HepG2 (cell line): ENCODE data around the gene SLC35E4. TPM values are rescaled to one million over a fixed set of nuclear protein-coding genes. Genes with fewer than 3 reads are reported as not detected.

Experiments
- ATAC-seq: fragments of 200-7000 bp; cut with Tn5 transposase; 3 replicates; pipeline ENCODE4 v1.9.1; 2020; ENCODE audit warnings: mild to moderate bottlenecking, moderate library complexity
- BruUV-seq: library from RNA; stranded (reverse); fragments of 400-500 nt; replicated peaks from 2 replicates; lab custom pipeline; 2021; lab: Mats Ljungman, UMichigan
- CTCF ChIA-PET: fragments of 300-600 bp; formaldehyde crosslinking; extraction: SDS; loops from one replicate; lab custom pipeline; 2021; ENCODE audit warnings: low total read pairs, inconsistent platforms, low intra/inter-chr PET ratio; lab: Yijun Ruan, JAX
- POLR2A ChIA-PET: fragments of 350-600 bp; sonication (Branson Sonifier 250); formaldehyde crosslinking; loops from one replicate; lab custom pipeline; 2020; ENCODE audit warnings: antibody characterized with exemption, inconsistent platforms; lab: Yijun Ruan, JAX
- DNase-seq: peaks from one replicate; pipeline ENCODE4 v3.0.0-alpha.2; 2015; ENCODE audit warnings: low spot score
- FAIRE-seq: peaks from 3 replicates; lab custom pipeline; 2011; peaks lifted over from hg19 to GRCh38; lab: Jason Lieb, UNC
- H2AFZ ChIP-seq: one replicate; pipeline ENCODE4 v1.6.1; 2011; ENCODE audit warnings: low read length, inconsistent platforms
- H3K27ac ChIP-seq: fragments of 300-600 bp; 3 replicates; pipeline ENCODE4 v1.8.0; 2011; ENCODE audit warnings: mixed run types, mild to moderate bottlenecking, mixed read lengths, low read length, inconsistent platforms; ENCODE audit not compliant: insufficient read depth; ENCODE audit errors: extremely low read length
- H3K27me3 ChIP-seq, 2 experiments: fragments of 200-600 bp in 1 of 2; 2 replicates in 1 of 2; 3 replicates in 1 of 2; pipeline versions ENCODE4 v1.6.0 to v1.8.0; 2011; ENCODE audit warnings: low read length in 2 of 2, mild to moderate bottlenecking in 2 of 2, moderate library complexity in 2 of 2, inconsistent platforms in 1 of 2; ENCODE audit not compliant: insufficient read depth in 2 of 2, control insufficient read depth in 1 of 2
- H3K36me3 ChIP-seq, 2 experiments: fragments of 200-600 bp in 1 of 2; replicated peaks in 1 of 2; 2 replicates in 1 of 2; 3 replicates in 1 of 2; pipeline versions ENCODE4 v1.5.1 to v1.8.0; 2011; ENCODE audit warnings: low read length in 2 of 2, inconsistent platforms in 1 of 2; ENCODE audit not compliant: insufficient read depth in 2 of 2, control insufficient read depth in 1 of 2
- H3K4me1 ChIP-seq: 2 replicates; pipeline ENCODE4 v1.5.1; 2012; ENCODE audit warnings: low read length, inconsistent platforms; ENCODE audit not compliant: insufficient read depth
- H3K4me2 ChIP-seq: 2 replicates; pipeline ENCODE4 v1.6.0; 2011; ENCODE audit warnings: low read depth, low read length, inconsistent platforms
- H3K4me3 ChIP-seq, 3 experiments: fragments of 200-600 bp in 1 of 3; sonication (generic), shearing (Covaris generic) in 1 of 3; replicated peaks in 1 of 3; 2 replicates each; pipeline ENCODE4 v1.5.1; 2011 to 2016; ENCODE audit warnings: low read length in 3 of 3, inconsistent platforms in 2 of 3, low read depth in 2 of 3, mild to moderate bottlenecking in 2 of 3, control low read depth in 1 of 3, mixed read lengths in 1 of 3; ENCODE audit not compliant: insufficient read depth in 1 of 3
- H3K79me2 ChIP-seq: one replicate; pipeline ENCODE4 v1.6.1; 2011; ENCODE audit warnings: low read length, inconsistent platforms; ENCODE audit not compliant: insufficient read depth
- H3K9ac ChIP-seq: 2 replicates; pipeline ENCODE4 v1.6.0; 2011; ENCODE audit warnings: mild to moderate bottlenecking, low read depth, low read length, inconsistent platforms; ENCODE audit not compliant: insufficient read depth
- H3K9me3 ChIP-seq: 2 replicates; pipeline ENCODE4 v1.5.1; 2012; ENCODE audit warnings: mild to moderate bottlenecking, low read length
- H4K20me1 ChIP-seq: 2 replicates; pipeline ENCODE4 v1.6.0; 2011; ENCODE audit warnings: inconsistent platforms, mild to moderate bottlenecking, low read length, moderate library complexity; ENCODE audit not compliant: insufficient read depth
- MAFF ChIP-seq: IDR thresholded peaks from 2 replicates; pipeline ENCODE4 v1.6.1; 2011; ENCODE audit warnings: low read depth, low read length, improper control_type of control experiment
- MAFK ChIP-seq, 2 experiments: IDR thresholded peaks in 1 of 2; conservative IDR thresholded peaks in 1 of 2; 2 replicates each; pipeline ENCODE4 v1.6.1; 2011; ENCODE audit warnings: improper control_type of control experiment in 2 of 2, low read length in 2 of 2
- RFX3 ChIP-seq: IDR thresholded peaks from 2 replicates; pipeline ENCODE4 v1.6.1; 2016; ENCODE audit warnings: missing biosample characterization, missing genetic modification reagents
- SMC3 ChIP-seq: IDR thresholded peaks from 2 replicates; pipeline ENCODE4 v1.6.1; 2011; ENCODE audit warnings: low read length, improper control_type of control experiment
- STAG1 ChIP-seq: sonication (generic); formaldehyde crosslinking; IDR thresholded peaks from 2 replicates; pipeline ENCODE4 v1.4.0; 2020; ENCODE audit warnings: missing genetic modification reagents
- WGBS: methylation state at CpG from one replicate; pipeline ENCODE4 v1.1.6; 2017; ENCODE audit warnings: low lambda C conversion rate; 5-methylcytosine and 5-hydroxymethylcytosine counted together
- in situ Hi-C: cut with HindIII; loops from 2 replicates; pipeline ENCODE4 v1.10.0; 2017; ENCODE audit warnings: low pct_unique_long_range_greater_than_20kb; ENCODE audit not compliant: extremely low pct_ligation_motif_present
- intact Hi-C: fragments of 100-400 bp; cut with micrococcal nuclease; formaldehyde crosslinking; loops from one replicate; pipeline ENCODE4 v1.10.0; 2022; ENCODE audit not compliant: unreplicated experiment
- polyA plus RNA-seq, 8 experiments: library from polyadenylated mRNA; depleted of rRNA in 3 of 8; stranded (reverse) in 7 of 8; unstranded in 1 of 8; fragments of >200 nt; fragmentation: Illumina TruSeq in 4 of 8; extraction: Trizol in 4 of 8; gene quantifications; 2 replicates each; pipeline versions ENCODE4 v1.2.1 to v1.2.3, GENCODE V29; 2011 to 2016; ENCODE audit warnings: low read depth in 4 of 8, missing spikeins in 1 of 8, mixed read lengths in 1 of 8; ENCODE audit not compliant: insufficient read depth in 1 of 8
- total RNA-seq, 5 experiments: library from RNA; depleted of rRNA; stranded (reverse); fragments of >200 nt; fragmentation: Illumina TruSeq; extraction: Trizol; gene quantifications; 2 replicates each; pipeline ENCODE4 v1.2.3, GENCODE V29; 2016; ENCODE audit warnings: low read depth in 1 of 5
- TF ChIP-seq, protein P1 (sequence below), 2 experiments: sonication (generic) in 1 of 2; formaldehyde crosslinking in 1 of 2; IDR thresholded peaks; 2 replicates each; pipeline versions ENCODE4 v1.4.0 to v1.6.1; 2016 to 2020; ENCODE audit warnings: borderline replicate concordance in 1 of 2, low read depth in 1 of 2, mild to moderate bottlenecking in 1 of 2, missing genetic modification reagents in 1 of 2
- TF ChIP-seq, protein P2 (sequence below): fragments of 450-650 bp; IDR thresholded peaks from 2 replicates; pipeline ENCODE4 v1.6.1; 2017; ENCODE audit warnings: mild to moderate bottlenecking
- TF ChIP-seq, protein P3 (sequence below): sonication (generic); formaldehyde crosslinking; IDR thresholded peaks from 2 replicates; pipeline ENCODE4 v1.8.0; 2022; ENCODE audit warnings: mild to moderate bottlenecking, missing genetic modification reagents, borderline replicate concordance
- TF ChIP-seq, protein P4 (sequence below): sonication (generic); formaldehyde crosslinking; IDR thresholded peaks from 2 replicates; pipeline ENCODE4 v1.5.0; 2020; ENCODE audit warnings: mild to moderate bottlenecking, missing genetic modification reagents, moderate library complexity

Gene SLC35E4
- total and polyA plus RNA-seq, 2 of the 13 experiments (the other 11 are each of a cell fraction or from before 2014, with no cell fraction given): 0.07 to 0.15 TPM

DNA sequence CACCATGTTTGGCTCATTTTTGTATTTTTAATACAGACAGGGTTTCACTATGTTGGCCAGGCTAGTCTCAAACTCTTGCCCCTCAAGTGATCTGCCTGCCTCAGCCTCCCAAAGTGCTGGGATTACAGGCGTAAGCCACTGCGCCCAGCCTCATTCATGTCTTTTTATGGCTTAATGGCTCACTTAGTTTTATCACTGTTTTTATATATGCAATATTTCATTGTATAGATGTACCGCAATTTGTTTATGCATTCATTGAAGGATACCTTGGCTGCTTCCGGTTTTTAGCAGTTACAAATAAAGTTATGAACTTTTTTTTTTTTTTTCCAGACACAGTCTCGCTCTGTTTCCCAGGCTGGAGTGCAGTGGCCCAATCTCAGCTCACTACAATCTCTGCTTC lies 34.1 kb upstream of the SLC35E4 start (continued):
- TF ChIP-seq, protein P1, sequence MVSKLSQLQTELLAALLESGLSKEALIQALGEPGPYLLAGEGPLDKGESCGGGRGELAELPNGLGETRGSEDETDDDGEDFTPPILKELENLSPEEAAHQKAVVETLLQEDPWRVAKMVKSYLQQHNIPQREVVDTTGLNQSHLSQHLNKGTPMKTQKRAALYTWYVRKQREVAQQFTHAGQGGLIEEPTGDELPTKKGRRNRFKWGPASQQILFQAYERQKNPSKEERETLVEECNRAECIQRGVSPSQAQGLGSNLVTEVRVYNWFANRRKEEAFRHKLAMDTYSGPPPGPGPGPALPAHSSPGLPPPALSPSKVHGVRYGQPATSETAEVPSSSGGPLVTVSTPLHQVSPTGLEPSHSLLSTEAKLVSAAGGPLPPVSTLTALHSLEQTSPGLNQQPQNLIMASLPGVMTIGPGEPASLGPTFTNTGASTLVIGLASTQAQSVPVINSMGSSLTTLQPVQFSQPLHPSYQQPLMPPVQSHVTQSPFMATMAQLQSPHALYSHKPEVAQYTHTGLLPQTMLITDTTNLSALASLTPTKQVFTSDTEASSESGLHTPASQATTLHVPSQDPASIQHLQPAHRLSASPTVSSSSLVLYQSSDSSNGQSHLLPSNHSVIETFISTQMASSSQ (IDR thresholded peaks at IDR 0.05; ENCODE audit: low read depth): no peak
- TF ChIP-seq, protein P1 (CRISPR knock-in tag; IDR thresholded peaks at IDR 0.05; ENCODE audit: borderline replicate concordance): no peak

DNA sequence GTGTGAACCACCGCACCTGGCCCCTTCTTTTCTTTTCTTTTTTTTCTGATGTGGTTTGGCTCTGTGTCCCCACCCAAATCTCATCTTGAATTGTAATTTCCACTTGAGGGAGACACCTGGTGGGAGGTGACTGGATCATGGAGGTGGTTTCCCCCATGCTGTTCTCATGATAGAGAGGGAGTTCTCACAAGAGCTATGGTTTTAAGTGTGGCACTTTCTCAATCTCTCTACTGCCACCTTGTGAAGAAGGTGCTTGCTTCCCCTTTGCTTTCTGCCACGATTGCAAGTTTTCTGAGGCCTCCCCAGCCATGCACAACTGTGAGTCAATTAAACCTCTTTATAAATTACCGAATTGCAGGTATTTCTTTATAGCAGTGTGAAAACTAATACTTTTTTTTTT lies 33.5 kb upstream of the SLC35E4 start:
- POLR2A ChIA-PET: interaction anchor here (0.6 kb wide), 1 partner anchor 1008 kb away, joined by 3 read pairs; no protein-coding TSS in a partner anchor

More for the DNA sequence above, 33.5 kb upstream of the SLC35E4 start:
- H3K4me3 ChIP-seq: no peak overlapping the region
- BruUV-seq: no TSS peak
- TF ChIP-seq SMC3 (peak; percentile 55; the same call in 1 of the 2 replicates), RFX3 (no peak), MAFF (peak; percentile 33; the same call in 1 of the 2 replicates), MAFK (conservative IDR thresholded peaks at IDR 0.05 in 1 of 2, IDR thresholded peaks at IDR 0.05 in 1 of 2; ENCODE audit: low read length in 2 of 2) (peak; percentile 16 to 33; a peak in 1 of 4 replicates), STAG1 (CRISPR knock-in tag) (peak; percentile 68)
- TF ChIP-seq, protein P2, sequence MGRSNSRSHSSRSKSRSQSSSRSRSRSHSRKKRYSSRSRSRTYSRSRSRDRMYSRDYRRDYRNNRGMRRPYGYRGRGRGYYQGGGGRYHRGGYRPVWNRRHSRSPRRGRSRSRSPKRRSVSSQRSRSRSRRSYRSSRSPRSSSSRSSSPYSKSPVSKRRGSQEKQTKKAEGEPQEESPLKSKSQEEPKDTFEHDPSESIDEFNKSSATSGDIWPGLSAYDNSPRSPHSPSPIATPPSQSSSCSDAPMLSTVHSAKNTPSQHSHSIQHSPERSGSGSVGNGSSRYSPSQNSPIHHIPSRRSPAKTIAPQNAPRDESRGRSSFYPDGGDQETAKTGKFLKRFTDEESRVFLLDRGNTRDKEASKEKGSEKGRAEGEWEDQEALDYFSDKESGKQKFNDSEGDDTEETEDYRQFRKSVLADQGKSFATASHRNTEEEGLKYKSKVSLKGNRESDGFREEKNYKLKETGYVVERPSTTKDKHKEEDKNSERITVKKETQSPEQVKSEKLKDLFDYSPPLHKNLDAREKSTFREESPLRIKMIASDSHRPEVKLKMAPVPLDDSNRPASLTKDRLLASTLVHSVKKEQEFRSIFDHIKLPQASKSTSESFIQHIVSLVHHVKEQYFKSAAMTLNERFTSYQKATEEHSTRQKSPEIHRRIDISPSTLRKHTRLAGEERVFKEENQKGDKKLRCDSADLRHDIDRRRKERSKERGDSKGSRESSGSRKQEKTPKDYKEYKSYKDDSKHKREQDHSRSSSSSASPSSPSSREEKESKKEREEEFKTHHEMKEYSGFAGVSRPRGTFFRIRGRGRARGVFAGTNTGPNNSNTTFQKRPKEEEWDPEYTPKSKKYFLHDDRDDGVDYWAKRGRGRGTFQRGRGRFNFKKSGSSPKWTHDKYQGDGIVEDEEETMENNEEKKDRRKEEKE: no peak
- TF ChIP-seq, protein P3, sequence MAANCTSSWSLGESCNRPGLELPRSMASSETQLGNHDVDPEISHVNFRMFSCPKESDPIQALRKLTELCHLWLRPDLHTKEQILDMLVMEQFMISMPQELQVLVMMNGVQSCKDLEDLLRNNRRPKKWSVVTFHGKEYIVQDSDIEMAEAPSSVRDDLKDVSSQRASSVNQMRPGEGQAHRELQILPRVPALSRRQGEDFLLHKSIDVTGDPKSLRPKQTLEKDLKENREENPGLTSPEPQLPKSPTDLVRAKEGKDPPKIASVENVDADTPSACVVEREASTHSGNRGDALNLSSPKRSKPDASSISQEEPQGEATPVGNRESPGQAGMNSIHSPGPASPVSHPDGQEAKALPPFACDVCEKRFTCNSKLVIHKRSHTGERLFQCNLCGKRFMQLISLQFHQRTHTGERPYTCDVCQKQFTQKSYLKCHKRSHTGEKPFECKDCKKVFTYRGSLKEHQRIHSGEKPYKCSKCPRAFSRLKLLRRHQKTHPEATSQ: 0 out of 2 replicates have a peak, but pooled peaks have one; percentile 26
- TF ChIP-seq, protein P4, sequence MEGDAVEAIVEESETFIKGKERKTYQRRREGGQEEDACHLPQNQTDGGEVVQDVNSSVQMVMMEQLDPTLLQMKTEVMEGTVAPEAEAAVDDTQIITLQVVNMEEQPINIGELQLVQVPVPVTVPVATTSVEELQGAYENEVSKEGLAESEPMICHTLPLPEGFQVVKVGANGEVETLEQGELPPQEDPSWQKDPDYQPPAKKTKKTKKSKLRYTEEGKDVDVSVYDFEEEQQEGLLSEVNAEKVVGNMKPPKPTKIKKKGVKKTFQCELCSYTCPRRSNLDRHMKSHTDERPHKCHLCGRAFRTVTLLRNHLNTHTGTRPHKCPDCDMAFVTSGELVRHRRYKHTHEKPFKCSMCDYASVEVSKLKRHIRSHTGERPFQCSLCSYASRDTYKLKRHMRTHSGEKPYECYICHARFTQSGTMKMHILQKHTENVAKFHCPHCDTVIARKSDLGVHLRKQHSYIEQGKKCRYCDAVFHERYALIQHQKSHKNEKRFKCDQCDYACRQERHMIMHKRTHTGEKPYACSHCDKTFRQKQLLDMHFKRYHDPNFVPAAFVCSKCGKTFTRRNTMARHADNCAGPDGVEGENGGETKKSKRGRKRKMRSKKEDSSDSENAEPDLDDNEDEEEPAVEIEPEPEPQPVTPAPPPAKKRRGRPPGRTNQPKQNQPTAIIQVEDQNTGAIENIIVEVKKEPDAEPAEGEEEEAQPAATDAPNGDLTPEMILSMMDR (CRISPR knock-in tag): peak; percentile 64
- TF ChIP-seq, all 625 proteins: peak for 6
- FAIRE-seq: peak; percentile 80
- CTCF ChIA-PET: no interaction called here
- in situ Hi-C loops: no loop called here
- no peaks in the 10 kb centered on the region for H3K9me3 ChIP-seq
- H2AFZ ChIP-seq: no peak overlapping the region
- no peaks in the 10 kb centered on the region for H4K20me1 ChIP-seq
- H3K9ac ChIP-seq: no peak overlapping the region
- no peak overlapping the region for H3K27ac ChIP-seq
- H3K4me2 ChIP-seq: no peak overlapping the region
- peaks cover 15% of the 10 kb centered on the region for H3K4me1 ChIP-seq
- H3K36me3 ChIP-seq: no peaks in the 10 kb centered on the region
- 32% methylated on average over 3 of the region's 3 CpGs for WGBS
- intact Hi-C loops: loop anchor here (2.0 kb wide), 1 partner anchor 157 kb away; no protein-coding TSS in a partner anchor
- peaks cover 0 to 3% of the 10 kb centered on the region in 2 experiments; a peak in 1 of 5 replicates for H3K27me3 ChIP-seq
- peak; percentile 47 for DNase-seq
- H3K79me2 ChIP-seq: no peaks in the 10 kb centered on the region
- no peak for ATAC-seq
